HUDEP-2 (cell line): ENCODE results near the gene SNRPB2.

Experiments used
- DNase-seq, 76 experiments: peaks; one replicate each; lab custom pipeline; 2025; ENCODE audit not compliant: unreplicated experiment in 76 of 76; lab: John Stamatoyannopoulos, UW

The SNRPB2 gene

GRCh38 chr20:16781496-16781895 is 51.7 kb downstream of the SNRPB2 start:
- DNase-seq: no peak

- no peak for DNase-seq
Measured at GRCh38 chr20:16785226-16785625, 55.4 kb downstream of the SNRPB2 start.
